A549 (cell line): ENCODE results near the gene PBX1. TPM values are rescaled to one million over a fixed set of nuclear protein-coding genes. Genes with fewer than 3 reads are reported as not detected.
A peak's percentile ranks its signal among the peaks of the same experiment; 100 is the strongest.

Experiments used
- ATAC-seq, 2 experiments: fragments of 200-7000 bp in 1 of 2; fragments of >200 bp in 1 of 2; cut with Nextera tagmentation in 1 of 2; cut with Tn5 transposase in 1 of 2; 3 replicates each; pipeline versions ENCODE4 v1.8.0 to v1.9.1; 2018 to 2020; ENCODE audit warnings: mild to moderate bottlenecking in 1 of 2, moderate library complexity in 1 of 2
- CTCF ChIA-PET: fragments of 300-600 bp; sonication (Branson Sonifier 250); formaldehyde crosslinking; extraction: SDS; loops from one replicate; lab custom pipeline; 2021; ENCODE audit warnings: antibody characterized with exemption, inconsistent platforms; lab: Yijun Ruan, JAX
- POLR2A ChIA-PET: fragments of 350-600 bp; formaldehyde crosslinking; extraction: SDS; loops from one replicate; lab custom pipeline; 2021; ENCODE audit warnings: antibody characterized with exemption, inconsistent platforms; lab: Yijun Ruan, JAX
- DNase-seq, 2 experiments: peaks; one replicate each; pipeline versions ENCODE4 v3.0.0 to v3.0.0-alpha.2; 2011 to 2016; ENCODE audit warnings: low read depth in 1 of 2, low spot score in 1 of 2
- FAIRE-seq: peaks from 2 replicates; lab custom pipeline; 2011; peaks lifted over from hg19 to GRCh38; lab: Jason Lieb, UNC
- H3K27ac ChIP-seq, 2 experiments: fragments of >200 bp; sonication (Bioruptor Twin); formaldehyde crosslinking; 3 replicates each; pipeline ENCODE4 v1.5.1; 2016 to 2017
- H3K4me1 ChIP-seq: fragments of >200 bp; sonication (Bioruptor Twin); formaldehyde crosslinking; 3 replicates; pipeline ENCODE4 v1.6.1; 2016
- H3K4me2 ChIP-seq: fragments of >200 bp; sonication (Bioruptor Twin); formaldehyde crosslinking; 3 replicates; pipeline ENCODE4 v1.6.1; 2016
- H3K4me3 ChIP-seq: fragments of >200 bp; sonication (Bioruptor Twin); formaldehyde crosslinking; 3 replicates; pipeline ENCODE4 v1.5.1; 2016
- H3K9me3 ChIP-seq: fragments of >200 bp; sonication (Bioruptor Twin); formaldehyde crosslinking; 3 replicates; pipeline ENCODE4 v1.6.1; 2016
- ATOH8 ChIP-seq: fragments of 250-450 bp; sonication (Bioruptor Pico); IDR thresholded peaks from 2 replicates; pipeline ENCODE4 v1.5.0; 2020; ENCODE audit warnings: low read depth, mild to moderate bottlenecking, moderate library complexity
- BHLHE40 ChIP-seq: IDR thresholded peaks from 2 replicates; pipeline ENCODE4 v1.6.1; 2012; ENCODE audit warnings: low read depth, low read length, inconsistent platforms
- CHD2 ChIP-seq: fragments of 150-350 bp; IDR thresholded peaks from 2 replicates; pipeline ENCODE4 v1.6.1; 2014; ENCODE audit warnings: low read length; ENCODE audit not compliant: partially characterized antibody
- E2F6 ChIP-seq: IDR thresholded peaks from 2 replicates; pipeline ENCODE4 v1.6.1; 2012; ENCODE audit warnings: low read depth, borderline replicate concordance
- EHMT2 ChIP-seq: fragments of 200-600 bp; sonication (generic); IDR thresholded peaks from 2 replicates; pipeline ENCODE4 v1.6.1; 2016; ENCODE audit warnings: antibody characterized with exemption, low read depth, mild to moderate bottlenecking, moderate library complexity
- ESRRA ChIP-seq: fragments of 150-350 bp; IDR thresholded peaks from 2 replicates; pipeline ENCODE4 v1.6.1; 2014; ENCODE audit warnings: mild to moderate bottlenecking, low read length, borderline replicate concordance
- FOSL2 ChIP-seq, 2 experiments: fragments of 450-650 bp in 1 of 2; fragments of >200 bp in 1 of 2; sonication (Bioruptor Twin) in 1 of 2; formaldehyde crosslinking; IDR thresholded peaks; 2 replicates each; pipeline versions ENCODE4 v1.5.0 to v1.6.1; 2016 to 2020; ENCODE audit warnings: mild to moderate bottlenecking in 1 of 2, moderate library complexity in 1 of 2
- FOXS1 ChIP-seq: fragments of 250-450 bp; sonication (Bioruptor Pico); IDR thresholded peaks from 2 replicates; pipeline ENCODE4 v1.5.0; 2020; ENCODE audit warnings: mild to moderate bottlenecking, moderate library complexity
- HDAC2 ChIP-seq: fragments of 200-600 bp; sonication (generic); IDR thresholded peaks from 2 replicates; pipeline ENCODE4 v1.6.1; 2016
- HEYL ChIP-seq: fragments of 250-450 bp; sonication (Bioruptor Pico); IDR thresholded peaks from 2 replicates; pipeline ENCODE4 v1.8.0; 2021; ENCODE audit warnings: mild to moderate bottlenecking, moderate library complexity
- HOXA7 ChIP-seq: fragments of 250-450 bp; sonication (Bioruptor Pico); IDR thresholded peaks from 2 replicates; pipeline ENCODE4 v1.5.0; 2020; ENCODE audit warnings: mild to moderate bottlenecking, moderate library complexity
- HOXB13 ChIP-seq: fragments of 250-450 bp; sonication (Bioruptor Pico); IDR thresholded peaks from 2 replicates; pipeline ENCODE4 v1.5.0; 2020; ENCODE audit warnings: low read depth, mild to moderate bottlenecking, moderate library complexity
- HOXB5 ChIP-seq: fragments of 250-450 bp; sonication (Bioruptor Pico); IDR thresholded peaks from 2 replicates; pipeline ENCODE4 v1.5.0; 2020; ENCODE audit warnings: mild to moderate bottlenecking, moderate library complexity
- JUN ChIP-seq, 2 experiments: fragments of >200 bp; sonication (Bioruptor Twin); formaldehyde crosslinking; IDR thresholded peaks; 2 replicates in 1 of 2; 3 replicates in 1 of 2; pipeline ENCODE4 v1.6.1; 2016 to 2017
- KDM5A ChIP-seq: fragments of 200-600 bp; sonication (generic); IDR thresholded peaks from 2 replicates; pipeline ENCODE4 v1.6.1; 2016; ENCODE audit warnings: antibody characterized with exemption, mild to moderate bottlenecking
- MAFK ChIP-seq: fragments of 450-650 bp; IDR thresholded peaks from 2 replicates; pipeline ENCODE4 v1.6.1; 2014; ENCODE audit not compliant: partially characterized antibody
- NFE2L2 ChIP-seq: fragments of 150-350 bp; conservative IDR thresholded peaks from 2 replicates; pipeline ENCODE4 v1.6.1; 2014; ENCODE audit warnings: low read length
- NR3C1 ChIP-seq: fragments of >200 bp; sonication (Bioruptor Twin); formaldehyde crosslinking; IDR thresholded peaks from 3 replicates; pipeline ENCODE4 v1.6.1; 2017
- RARB ChIP-seq: fragments of 250-450 bp; sonication (Bioruptor Pico); IDR thresholded peaks from 2 replicates; pipeline ENCODE4 v1.8.0; 2021; ENCODE audit warnings: mild to moderate bottlenecking, moderate library complexity
- REST ChIP-seq: fragments of 200-600 bp; sonication (generic); IDR thresholded peaks from 2 replicates; pipeline ENCODE4 v1.6.1; 2016; ENCODE audit warnings: antibody characterized with exemption, mild to moderate bottlenecking, moderate library complexity
- RFX5 ChIP-seq: fragments of 450-650 bp; IDR thresholded peaks from 2 replicates; pipeline ENCODE4 v1.7.1; 2014; ENCODE audit warnings: antibody characterized with exemption, mild to moderate bottlenecking, moderate library complexity
- RNF2 ChIP-seq: fragments of 200-600 bp; sonication (generic); IDR thresholded peaks from 2 replicates; pipeline ENCODE4 v1.6.1; 2016; ENCODE audit warnings: low read depth, mild to moderate bottlenecking, antibody characterized with exemption, moderate library complexity, borderline replicate concordance
- SMC3 ChIP-seq: fragments of >200 bp; sonication (Bioruptor Twin); formaldehyde crosslinking; IDR thresholded peaks from 3 replicates; pipeline ENCODE4 v1.6.1; 2018; ENCODE audit warnings: inconsistent platforms
- TFCP2L1 ChIP-seq: fragments of 250-450 bp; sonication (Bioruptor Pico); IDR thresholded peaks from 2 replicates; pipeline ENCODE4 v1.5.0; 2021; ENCODE audit warnings: mild to moderate bottlenecking
- ZC3H11A ChIP-seq: fragments of 450-650 bp; IDR thresholded peaks from 2 replicates; pipeline ENCODE4 v1.6.1; 2014; ENCODE audit warnings: antibody characterized with exemption, mild to moderate bottlenecking
- ZFP36 ChIP-seq: fragments of 450-650 bp; IDR thresholded peaks from 2 replicates; pipeline ENCODE4 v1.6.1; 2014; ENCODE audit warnings: borderline replicate concordance; ENCODE audit not compliant: partially characterized antibody
- ZNF302 ChIP-seq: fragments of 250-450 bp; sonication (Bioruptor Pico); IDR thresholded peaks from 2 replicates; pipeline ENCODE4 v1.9.0; 2021; ENCODE audit warnings: inconsistent platforms, mild to moderate bottlenecking, moderate library complexity
- WGBS: methylation state at CpG from one replicate; pipeline ENCODE4 v1.1.6; 2017; ENCODE audit errors: missing lambda C conversion rate; 5-methylcytosine and 5-hydroxymethylcytosine counted together
- polyA plus RNA-seq, 4 experiments: library from polyadenylated mRNA; depleted of rRNA in 3 of 4; stranded (reverse); fragments of >200 nt; fragmentation: RNase III in 1 of 4; extraction: RNeasy Plus Mini Kit Qiagen cat#74134 plus additional on column Dnase treatment in 1 of 4; gene quantifications; 2 replicates in 3 of 4; 3 replicates in 1 of 4; pipeline ENCODE4 v1.2.3, GENCODE V29; 2011 to 2017
- TF ChIP-seq, protein P1 (sequence below): IDR thresholded peaks from 2 replicates; pipeline ENCODE4 v1.6.1; 2012
- TF ChIP-seq, protein P2 (sequence below): fragments of >200 bp; sonication (Bioruptor Twin); formaldehyde crosslinking; IDR thresholded peaks from 3 replicates; pipeline ENCODE4 v1.5.1; 2016
- TF ChIP-seq, protein P3 (sequence below): IDR thresholded peaks from 2 replicates; pipeline ENCODE4 v1.6.1; 2012

Gene PBX1
- polyA plus RNA-seq, 2 of the 4 experiments (the other 2 are of a cell fraction), result 47.8 to 61.5 TPM

- TF ChIP-seq ZNF302 (CRISPR knock-in tag) (no peak), ATOH8 (peak; percentile 60; the same call in 1 of the 2 replicates), ESRRA (no peak), SMC3 (no peak), FOXS1 (CRISPR knock-in tag) (no peak), E2F6 (peak; percentile 58; the same call in 1 of the 2 replicates), JUN (IDR thresholded peaks at IDR 0.05) (peak in 1 of 2 experiments; percentile 61; a peak in 3 of 5 replicates), RNF2 (no peak), HOXB5 (CRISPR knock-in tag) (peak; percentile 57; the same call in 1 of the 2 replicates), NR3C1 (no peak), MAFK (peak; percentile 65), REST (no peak), ZFP36 (no peak), FOSL2 (IDR thresholded peaks at IDR 0.05) (peak; percentile 22; the same call in 1 of the 2 replicates), FOSL2 (CRISPR knock-in tag; IDR thresholded peaks at IDR 0.05) (peak; percentile 78), HOXB13 (CRISPR knock-in tag) (0 out of 2 replicates have a peak, but pooled peaks have one; percentile 32), CHD2 (no peak), HEYL (CRISPR knock-in tag) (no peak), KDM5A (no peak)
- TF ChIP-seq, protein P1, sequence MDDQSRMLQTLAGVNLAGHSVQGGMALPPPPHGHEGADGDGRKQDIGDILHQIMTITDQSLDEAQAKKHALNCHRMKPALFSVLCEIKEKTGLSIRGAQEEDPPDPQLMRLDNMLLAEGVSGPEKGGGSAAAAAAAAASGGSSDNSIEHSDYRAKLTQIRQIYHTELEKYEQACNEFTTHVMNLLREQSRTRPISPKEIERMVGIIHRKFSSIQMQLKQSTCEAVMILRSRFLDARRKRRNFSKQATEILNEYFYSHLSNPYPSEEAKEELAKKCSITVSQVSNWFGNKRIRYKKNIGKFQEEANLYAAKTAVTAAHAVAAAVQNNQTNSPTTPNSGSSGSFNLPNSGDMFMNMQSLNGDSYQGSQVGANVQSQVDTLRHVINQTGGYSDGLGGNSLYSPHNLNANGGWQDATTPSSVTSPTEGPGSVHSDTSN, result no peak
Observed at GRCh38 chr1:164772635-164773034, 213.7 kb downstream of the PBX1 start (continued).

GRCh38 chr1:164773102-164773501 lies 214.1 kb downstream of the PBX1 start:
- POLR2A ChIA-PET, result interaction anchor here (0.6 to 1.2 kb wide), 2 partner anchors 14 to 824 kb away, joined by 3 to 15 read pairs; no protein-coding TSS in a partner anchor
- 55% methylated on average over 5 of the region's 5 CpGs for WGBS

More at GRCh38 chr1:164773102-164773501, 214.1 kb downstream of the PBX1 start:
- no peak for ATAC-seq
- Histone ChIP-seq H3K4me1 (peaks cover 98% of the 10 kb centered on the region), H3K4me3 (no peak overlapping the region), H3K4me2 (peak overlapping the region; percentile 42), H3K27ac (peak overlapping the region; percentile 90 to 94), H3K9me3 (no peaks in the 10 kb centered on the region)
- no peak for FAIRE-seq
- CTCF ChIA-PET, result interaction anchor here (4.8 kb wide), 1 partner anchor 14 kb away, joined by 45 read pairs; no protein-coding TSS in a partner anchor
- TF ChIP-seq RFX5, result no peak
- no peak for TF ChIP-seq CHD2
- TF ChIP-seq, protein P2, sequence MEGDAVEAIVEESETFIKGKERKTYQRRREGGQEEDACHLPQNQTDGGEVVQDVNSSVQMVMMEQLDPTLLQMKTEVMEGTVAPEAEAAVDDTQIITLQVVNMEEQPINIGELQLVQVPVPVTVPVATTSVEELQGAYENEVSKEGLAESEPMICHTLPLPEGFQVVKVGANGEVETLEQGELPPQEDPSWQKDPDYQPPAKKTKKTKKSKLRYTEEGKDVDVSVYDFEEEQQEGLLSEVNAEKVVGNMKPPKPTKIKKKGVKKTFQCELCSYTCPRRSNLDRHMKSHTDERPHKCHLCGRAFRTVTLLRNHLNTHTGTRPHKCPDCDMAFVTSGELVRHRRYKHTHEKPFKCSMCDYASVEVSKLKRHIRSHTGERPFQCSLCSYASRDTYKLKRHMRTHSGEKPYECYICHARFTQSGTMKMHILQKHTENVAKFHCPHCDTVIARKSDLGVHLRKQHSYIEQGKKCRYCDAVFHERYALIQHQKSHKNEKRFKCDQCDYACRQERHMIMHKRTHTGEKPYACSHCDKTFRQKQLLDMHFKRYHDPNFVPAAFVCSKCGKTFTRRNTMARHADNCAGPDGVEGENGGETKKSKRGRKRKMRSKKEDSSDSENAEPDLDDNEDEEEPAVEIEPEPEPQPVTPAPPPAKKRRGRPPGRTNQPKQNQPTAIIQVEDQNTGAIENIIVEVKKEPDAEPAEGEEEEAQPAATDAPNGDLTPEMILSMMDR, result no peak
- no peak for TF ChIP-seq TFCP2L1
- no peak for TF ChIP-seq ATOH8
- no peak for TF ChIP-seq BHLHE40
- no peak for TF ChIP-seq HDAC2
- no peak for TF ChIP-seq NFE2L2
- no peak for TF ChIP-seq ZC3H11A
- no peak for TF ChIP-seq EHMT2
- no peak for TF ChIP-seq RARB (CRISPR knock-in tag)
- TF ChIP-seq, protein P3, sequence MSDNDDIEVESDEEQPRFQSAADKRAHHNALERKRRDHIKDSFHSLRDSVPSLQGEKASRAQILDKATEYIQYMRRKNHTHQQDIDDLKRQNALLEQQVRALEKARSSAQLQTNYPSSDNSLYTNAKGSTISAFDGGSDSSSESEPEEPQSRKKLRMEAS, result no peak
- TF ChIP-seq, protein P1, result no peak
- no peak for TF ChIP-seq HOXA7 (CRISPR knock-in tag)
- DNase-seq, result no peak
